Mesodermal cell (in vitro differentiated cells): Measurements from ENCODE around the gene SLC6A16.

ENCODE experiments used
- H3K27ac ChIP-seq: 2 replicates; pipeline ENCODE4 v1.7.0; 2013; ENCODE audit warnings: mild to moderate bottlenecking, low read depth, low read length, moderate library complexity; ENCODE audit not compliant: severe bottlenecking
- H3K36me3 ChIP-seq: 2 replicates; pipeline ENCODE4 v1.7.1; 2013; ENCODE audit warnings: mild to moderate bottlenecking, low read length, moderate library complexity; ENCODE audit not compliant: control insufficient read depth, insufficient read depth
- H3K4me1 ChIP-seq: one replicate; pipeline ENCODE4 v1.7.1; 2013; ENCODE audit warnings: mild to moderate bottlenecking, low read length; ENCODE audit not compliant: insufficient read depth, control insufficient read depth, poor library complexity, severe bottlenecking
- H3K4me3 ChIP-seq: 2 replicates; pipeline ENCODE4 v1.7.0; 2013; ENCODE audit warnings: low read length, control low read depth, mild to moderate bottlenecking; ENCODE audit not compliant: insufficient read depth, poor library complexity, severe bottlenecking; ENCODE audit errors: extremely low read depth
- H3K9me3 ChIP-seq: 2 replicates; pipeline ENCODE4 v1.7.1; 2013; ENCODE audit warnings: mild to moderate bottlenecking, low read length, moderate library complexity; ENCODE audit not compliant: control insufficient read depth
- WGBS, 2 experiments: methylation state at CpG; one replicate each; pipeline ENCODE4 v1.1.5; 2013; ENCODE audit warnings: missing lambda C conversion rate in 2 of 2; ENCODE audit not compliant: insufficient coverage in 2 of 2; 5-methylcytosine and 5-hydroxymethylcytosine counted together

The SLC6A16 gene

GRCh38 chr19:49264258-49264657, 60.7 kb downstream of the SLC6A16 start:
- no peaks in the 10 kb centered on the region for H3K4me1 ChIP-seq
- peaks cover 9% of the 10 kb centered on the region for H3K9me3 ChIP-seq
- no peaks in the 10 kb centered on the region for H3K36me3 ChIP-seq
- H3K27ac ChIP-seq, result no peak overlapping the region
- WGBS, 2 experiments, result 76 to 100% methylated on average over 2 to 5 of the region's 10 CpGs
- no peak overlapping the region for H3K4me3 ChIP-seq

- Histone ChIP-seq H3K36me3 (no peaks in the 10 kb centered on the region), H3K4me3 (no peak overlapping the region), H3K27ac (no peak overlapping the region), H3K9me3 (peaks cover 12% of the 10 kb centered on the region), H3K4me1 (no peaks in the 10 kb centered on the region)
Measured at GRCh38 chr19:49261602-49262001, 63.4 kb downstream of the SLC6A16 start.

- Histone ChIP-seq H3K36me3 (no peaks in the 10 kb centered on the region), H3K4me1 (no peaks in the 10 kb centered on the region), H3K27ac (no peak overlapping the region), H3K9me3 (peaks cover 12% of the 10 kb centered on the region), H3K4me3 (no peak overlapping the region)
- 88 to 100% methylated on average over 2 of the region's 3 CpGs for whole genome bisulfite sequencing, 2 experiments
Measured at GRCh38 chr19:49256691-49257090, 68.3 kb downstream of the SLC6A16 start.

- Histone ChIP-seq H3K4me1 (no peaks in the 10 kb centered on the region), H3K9me3 (peaks cover 12% of the 10 kb centered on the region)
- 83 to 84% methylated on average over 7 of the region's 10 CpGs for WGBS, 2 experiments
Measured at GRCh38 chr19:49255674-49256073, 69.3 kb downstream of the SLC6A16 start.

GRCh38 chr19:49249933-49250332, 75.1 kb downstream of the SLC6A16 start:
- Histone ChIP-seq H3K9me3 (no peaks in the 10 kb centered on the region), H3K4me3 (no peak overlapping the region), H3K27ac (no peak overlapping the region), H3K4me1 (no peaks in the 10 kb centered on the region), H3K36me3 (no peaks in the 10 kb centered on the region)
- WGBS, 2 experiments, result 68 to 84% methylated on average over 2 of the region's 2 CpGs

More at GRCh38 chr19:49255674-49256073, 69.3 kb downstream of the SLC6A16 start:
- Histone ChIP-seq H3K36me3 (no peaks in the 10 kb centered on the region), H3K4me3 (no peak overlapping the region), H3K27ac (no peak overlapping the region)

GRCh38 chr19:49247676-49248075, 77.3 kb downstream of the SLC6A16 start:
- Histone ChIP-seq H3K4me3 (no peak overlapping the region), H3K27ac (no peak overlapping the region), H3K4me1 (no peaks in the 10 kb centered on the region), H3K9me3 (no peaks in the 10 kb centered on the region), H3K36me3 (no peaks in the 10 kb centered on the region)
- no CpG with 5 or more reads among the region's 2 CpGs for WGBS, 2 experiments

- 94 to 97% methylated on average over 4 to 8 of the region's 9 CpGs for WGBS, 2 experiments
- H3K9me3 ChIP-seq, result no peaks in the 10 kb centered on the region
- no peaks in the 10 kb centered on the region for H3K36me3 ChIP-seq
- no peak overlapping the region for H3K27ac ChIP-seq
- no peak overlapping the region for H3K4me3 ChIP-seq
- no peaks in the 10 kb centered on the region for H3K4me1 ChIP-seq
Measured at GRCh38 chr19:49244256-49244655, 80.7 kb downstream of the SLC6A16 start.

GRCh38 chr19:49243726-49244125, 81.3 kb downstream of the SLC6A16 start:
- 40 to 82% methylated on average over 1 to 8 of the region's 11 CpGs for WGBS, 2 experiments
- Histone ChIP-seq H3K4me3 (no peak overlapping the region), H3K36me3 (no peaks in the 10 kb centered on the region)

GRCh38 chr19:49243129-49243528, 81.9 kb downstream of the SLC6A16 start:
- 86 to 89% methylated on average over 1 of the region's 6 CpGs for WGBS, 2 experiments
- Histone ChIP-seq H3K4me1 (no peaks in the 10 kb centered on the region), H3K4me3 (no peak overlapping the region)

More at GRCh38 chr19:49243726-49244125, 81.3 kb downstream of the SLC6A16 start:
- Histone ChIP-seq H3K4me1 (no peaks in the 10 kb centered on the region), H3K27ac (no peak overlapping the region), H3K9me3 (no peaks in the 10 kb centered on the region)

GRCh38 chr19:49241769-49242168, 83.2 kb downstream of the SLC6A16 start:
- no peaks in the 10 kb centered on the region for H3K9me3 ChIP-seq
- H3K4me3 ChIP-seq, result no peak overlapping the region
- H3K36me3 ChIP-seq, result no peaks in the 10 kb centered on the region
- WGBS, 2 experiments, result 84 to 89% methylated on average over 4 of the region's 7 CpGs
- H3K4me1 ChIP-seq, result no peaks in the 10 kb centered on the region
- no peak overlapping the region for H3K27ac ChIP-seq

More at GRCh38 chr19:49243129-49243528, 81.9 kb downstream of the SLC6A16 start:
- H3K9me3 ChIP-seq, result no peaks in the 10 kb centered on the region
- H3K27ac ChIP-seq, result no peak overlapping the region
- no peaks in the 10 kb centered on the region for H3K36me3 ChIP-seq
